BLaER1 (cell line): ENCODE data around the gene ITGA8.
A peak's percentile ranks its signal among the peaks of the same experiment; 100 is the strongest.
"Not testable (repeated sequence)": the region's sequence is repeated elsewhere in the genome, so short reads cannot be mapped to it uniquely, and the experiment has no call there.

ENCODE experiments used
- H3K27ac ChIP-seq: shearing (Covaris generic); formaldehyde crosslinking; 2 replicates; pipeline ENCODE4 v1.8.1; 2022
- H3K27me3 ChIP-seq: shearing (Covaris generic); formaldehyde crosslinking; 2 replicates; pipeline ENCODE4 v1.8.1; 2022
- H3K36me3 ChIP-seq: shearing (Covaris generic); formaldehyde crosslinking; 2 replicates; pipeline ENCODE4 v1.8.1; 2022
- H3K4me1 ChIP-seq: shearing (Covaris generic); formaldehyde crosslinking; 2 replicates; pipeline ENCODE4 v1.8.1; 2022
- H3K4me2 ChIP-seq: shearing (Covaris generic); formaldehyde crosslinking; 2 replicates; pipeline ENCODE4 v1.8.1; 2022
- H3K4me3 ChIP-seq: shearing (Covaris generic); formaldehyde crosslinking; 2 replicates; pipeline ENCODE4 v1.8.1; 2022
- H3K9ac ChIP-seq: shearing (Covaris generic); formaldehyde crosslinking; 2 replicates; pipeline ENCODE4 v1.8.1; 2022
- H3K9me3 ChIP-seq: shearing (Covaris generic); formaldehyde crosslinking; 2 replicates; pipeline ENCODE4 v1.8.1; 2022
- H4K20me1 ChIP-seq: shearing (Covaris generic); formaldehyde crosslinking; 2 replicates; pipeline ENCODE4 v1.8.1; 2022
- Cebpa-rat ChIP-seq: shearing (Covaris generic); IDR thresholded peaks from 2 replicates; pipeline ENCODE4 v1.8.1; 2022

ITGA8 gene

DNA sequence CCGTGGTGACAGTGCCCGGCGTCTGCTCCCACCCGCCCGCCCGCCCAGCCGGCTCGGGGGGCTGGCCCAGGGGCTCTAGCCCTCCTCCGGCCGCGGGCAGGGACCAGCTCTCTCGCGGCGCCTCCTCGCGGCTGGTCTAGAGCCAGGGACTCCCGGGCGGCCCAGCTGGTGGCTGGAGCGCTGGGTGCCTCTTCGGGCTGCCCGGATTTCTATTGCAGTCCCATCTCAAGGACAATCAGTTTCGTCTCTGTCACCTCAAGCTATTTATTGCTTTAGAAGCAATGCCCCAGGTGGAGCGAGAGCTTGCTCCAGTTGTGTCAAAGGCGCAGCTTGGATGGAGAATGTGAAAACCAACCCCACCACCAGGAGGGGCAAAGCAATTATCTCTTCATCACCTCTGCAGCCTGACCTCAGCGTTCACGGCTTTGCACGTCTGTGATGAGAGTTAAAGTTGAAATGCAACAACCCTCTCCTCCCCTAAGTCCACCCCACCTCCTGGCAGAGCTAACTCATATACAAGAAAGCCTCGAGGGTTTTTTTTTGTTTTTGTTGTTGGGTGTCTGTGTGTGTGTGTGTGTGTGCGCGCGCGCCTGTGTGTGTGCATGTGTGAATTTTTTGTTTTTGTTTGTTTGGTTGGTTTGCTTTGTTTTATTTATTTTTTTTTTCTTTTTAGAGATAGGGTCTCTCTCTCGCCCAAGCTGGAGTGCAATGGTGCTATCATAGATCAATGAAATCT lies at the start of gene ITGA8:
Gene ITGA8, minus strand, starts transcription at position 24 of the 736 bp plus-strand sequence. CDS start 151 bp downstream, outside the sequence.
- H3K27me3 ChIP-seq = no peaks in the 10 kb centered on the region
- peaks cover 57% of the 10 kb centered on the region for H3K4me1 ChIP-seq
- peak within 1 kb of the TSS; percentile 87 for H3K4me2 ChIP-seq
- H3K4me3 ChIP-seq = peak within 1 kb of the TSS; percentile 90
- H3K36me3 ChIP-seq = peaks cover 6% of the 10 kb centered on the region; the same call in 1 of the 2 replicates
- H3K9ac ChIP-seq = peak within 1 kb of the TSS; percentile 75
- TF ChIP-seq Cebpa-rat = no peak
- peak within 1 kb of the TSS; percentile 65 for H3K27ac ChIP-seq
- no peaks in the 10 kb centered on the region for H4K20me1 ChIP-seq
- no peaks in the 10 kb centered on the region for H3K9me3 ChIP-seq

DNA sequence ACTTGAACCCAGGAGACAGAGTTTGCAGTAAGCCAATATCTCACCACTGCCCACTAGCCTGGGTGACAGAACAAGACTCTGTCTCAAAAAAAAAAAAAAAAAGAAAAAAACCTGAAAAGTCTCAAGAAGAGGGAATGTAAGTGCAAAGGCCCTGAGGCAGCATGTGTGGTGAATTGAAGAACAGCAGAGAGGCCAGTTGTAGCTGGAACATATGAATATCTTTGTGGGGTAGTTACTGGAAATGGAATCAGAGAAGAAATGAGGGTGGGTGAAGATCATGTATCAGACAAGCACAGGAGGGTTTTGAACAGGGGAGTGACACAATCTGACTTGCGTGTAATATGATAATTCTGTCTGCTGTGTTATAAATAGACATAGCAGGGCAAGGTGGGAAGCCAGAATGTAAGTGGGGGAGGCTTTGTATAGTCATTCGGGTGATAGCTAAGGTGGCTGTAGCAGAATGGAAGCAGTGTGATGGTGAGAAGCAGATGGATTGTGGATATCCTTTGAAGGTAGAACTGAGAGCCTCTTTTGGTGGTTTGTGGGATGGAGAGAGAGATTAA lies 45.3 kb upstream of the ITGA8 start:
- no peaks in the 10 kb centered on the region for H3K36me3 ChIP-seq
- H3K27me3 ChIP-seq = no peaks in the 10 kb centered on the region
- H4K20me1 ChIP-seq = no peaks in the 10 kb centered on the region
- no peak overlapping the region for H3K27ac ChIP-seq
- H3K9me3 ChIP-seq = no peaks in the 10 kb centered on the region
- H3K4me3 ChIP-seq = no peak overlapping the region
- no peak overlapping the region for H3K9ac ChIP-seq
- H3K4me2 ChIP-seq = no peak overlapping the region
- TF ChIP-seq Cebpa-rat = no peak
- peaks cover 7% of the 10 kb centered on the region; the same call in 1 of the 2 replicates for H3K4me1 ChIP-seq

DNA sequence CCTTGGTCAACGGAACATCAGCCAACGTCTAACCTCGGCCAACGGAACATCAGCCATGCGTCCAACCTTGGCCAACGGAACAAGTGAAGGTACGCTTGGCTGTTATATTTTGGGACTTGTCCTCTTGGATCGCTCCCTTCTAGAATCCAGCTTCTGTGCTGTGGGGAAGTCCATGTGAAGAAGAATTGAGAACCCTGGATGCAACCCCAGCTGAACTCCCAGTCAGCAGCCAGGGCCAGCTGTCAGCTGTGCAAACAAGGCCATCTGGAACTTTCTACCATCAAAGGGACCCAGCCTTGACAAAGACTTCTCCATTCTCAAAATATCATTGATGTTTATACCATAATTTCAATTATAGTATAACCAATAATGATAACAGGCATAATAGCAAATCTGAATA lies 43.3 kb upstream of the ITGA8 start:
- H3K27ac ChIP-seq = no peak overlapping the region
- no peaks in the 10 kb centered on the region for H3K9me3 ChIP-seq
- no peaks in the 10 kb centered on the region for H4K20me1 ChIP-seq
- TF ChIP-seq Cebpa-rat = no peak
- no peak overlapping the region for H3K4me3 ChIP-seq
- H3K9ac ChIP-seq = no peak overlapping the region
- H3K4me1 ChIP-seq = peaks cover 7% of the 10 kb centered on the region; the same call in 1 of the 2 replicates
- no peaks in the 10 kb centered on the region for H3K27me3 ChIP-seq
- H3K36me3 ChIP-seq = no peaks in the 10 kb centered on the region
- peak overlapping the region; percentile 17 for H3K4me2 ChIP-seq

DNA sequence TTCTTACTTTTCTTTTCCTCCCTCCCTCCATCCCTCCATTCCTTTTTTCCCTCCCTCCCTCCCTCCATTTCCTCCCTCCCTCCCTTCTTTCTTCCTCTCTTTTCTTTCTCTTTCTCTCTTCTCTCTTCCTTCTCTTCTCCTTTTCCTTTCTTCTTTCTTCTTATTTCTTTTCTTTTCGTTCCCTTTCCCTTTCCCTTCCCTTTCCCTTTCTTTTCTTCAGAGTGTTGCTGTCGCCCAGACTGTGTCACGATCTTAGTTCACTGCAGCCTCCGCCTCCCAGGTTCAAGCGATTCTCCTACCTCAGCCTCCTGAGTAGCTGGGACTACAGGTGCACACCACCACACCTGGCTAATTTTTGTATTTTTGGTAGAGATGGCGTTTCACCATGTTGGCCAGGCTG lies 42.5 kb upstream of the ITGA8 start:
- H4K20me1 ChIP-seq, H3K9ac ChIP-seq, H3K36me3 ChIP-seq, H3K4me2 ChIP-seq, H3K9me3 ChIP-seq, H3K27ac ChIP-seq, H3K4me3 ChIP-seq, H3K27me3 ChIP-seq, H3K4me1 ChIP-seq: not testable (repeated sequence)

DNA sequence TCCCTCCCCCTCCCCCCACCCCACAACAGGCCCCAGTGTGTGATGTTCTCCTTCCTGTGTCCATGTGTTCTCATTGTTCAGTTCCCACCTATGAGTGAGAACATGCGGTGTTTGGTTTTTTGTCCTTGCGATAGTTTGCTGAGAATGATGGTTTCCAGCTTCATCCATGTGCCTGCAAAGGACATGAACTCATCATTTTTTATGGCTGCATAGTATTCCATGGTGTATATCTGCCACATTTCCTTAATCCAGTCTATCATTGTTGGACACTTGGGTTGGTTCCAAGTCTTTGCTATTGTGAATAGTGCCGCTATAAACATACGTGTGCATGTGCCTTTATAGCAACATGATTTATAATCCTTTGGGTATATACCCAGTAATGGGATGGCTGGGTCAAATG lies 41.5 kb upstream of the ITGA8 start:
- H3K36me3 ChIP-seq, H3K4me1 ChIP-seq, H3K27ac ChIP-seq, H4K20me1 ChIP-seq, H3K9ac ChIP-seq, H3K9me3 ChIP-seq, H3K27me3 ChIP-seq, H3K4me2 ChIP-seq, H3K4me3 ChIP-seq: not testable (repeated sequence)

DNA sequence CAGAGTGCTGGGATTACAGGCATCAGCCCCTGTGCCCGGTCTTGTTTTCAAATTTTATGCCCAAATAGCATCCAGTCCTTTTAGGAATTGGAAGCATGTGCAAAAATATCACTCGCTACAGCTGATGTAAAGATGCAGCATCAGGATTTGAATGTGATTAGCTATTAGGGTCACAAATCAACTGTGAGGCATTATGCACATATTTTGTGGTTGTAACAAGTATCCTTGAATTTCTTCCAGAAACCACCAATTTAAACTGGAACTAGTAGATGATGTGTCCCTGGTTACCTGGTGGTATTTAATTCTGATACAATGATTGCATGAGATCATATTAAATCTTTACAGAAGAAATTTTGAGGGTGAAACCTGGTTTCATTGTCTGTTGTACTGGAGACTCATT lies 41.0 kb upstream of the ITGA8 start:
- no peaks in the 10 kb centered on the region for H4K20me1 ChIP-seq
- H3K4me2 ChIP-seq = no peak overlapping the region
- H3K27me3 ChIP-seq = no peaks in the 10 kb centered on the region
- TF ChIP-seq Cebpa-rat = no peak
- H3K36me3 ChIP-seq = no peaks in the 10 kb centered on the region
- H3K9ac ChIP-seq = no peak overlapping the region
- no peaks in the 10 kb centered on the region for H3K9me3 ChIP-seq
- H3K27ac ChIP-seq = no peak overlapping the region
- H3K4me1 ChIP-seq = peaks cover 7% of the 10 kb centered on the region; the same call in 1 of the 2 replicates
- no peak overlapping the region for H3K4me3 ChIP-seq

DNA sequence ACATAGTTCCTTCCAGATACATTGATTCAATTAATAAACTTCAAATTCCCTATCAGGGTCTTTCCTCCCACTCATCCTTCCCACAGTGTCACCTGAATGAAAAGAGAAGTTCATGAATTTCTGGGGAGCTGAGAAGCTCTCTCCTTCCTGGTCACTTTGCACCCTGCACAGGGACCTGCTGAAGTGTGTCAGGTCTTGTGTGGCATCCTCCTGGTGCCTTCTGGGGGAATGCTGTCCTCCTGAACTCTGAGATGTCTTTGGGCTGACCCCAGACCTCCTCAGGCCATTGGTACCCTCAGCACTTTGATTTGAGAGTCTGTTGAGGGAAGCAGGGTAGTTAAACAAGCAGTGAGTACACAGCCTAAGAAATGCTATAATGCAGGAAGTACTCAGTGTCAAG lies 39.5 kb upstream of the ITGA8 start:
- no peak for TF ChIP-seq Cebpa-rat
- no peak overlapping the region for H3K4me2 ChIP-seq
- peaks cover 7% of the 10 kb centered on the region; the same call in 1 of the 2 replicates for H3K4me1 ChIP-seq
- no peak overlapping the region for H3K27ac ChIP-seq
- no peaks in the 10 kb centered on the region for H3K36me3 ChIP-seq
- H3K27me3 ChIP-seq = no peaks in the 10 kb centered on the region
- no peak overlapping the region for H3K9ac ChIP-seq
- no peaks in the 10 kb centered on the region for H4K20me1 ChIP-seq
- no peak overlapping the region for H3K4me3 ChIP-seq
- H3K9me3 ChIP-seq = no peaks in the 10 kb centered on the region

DNA sequence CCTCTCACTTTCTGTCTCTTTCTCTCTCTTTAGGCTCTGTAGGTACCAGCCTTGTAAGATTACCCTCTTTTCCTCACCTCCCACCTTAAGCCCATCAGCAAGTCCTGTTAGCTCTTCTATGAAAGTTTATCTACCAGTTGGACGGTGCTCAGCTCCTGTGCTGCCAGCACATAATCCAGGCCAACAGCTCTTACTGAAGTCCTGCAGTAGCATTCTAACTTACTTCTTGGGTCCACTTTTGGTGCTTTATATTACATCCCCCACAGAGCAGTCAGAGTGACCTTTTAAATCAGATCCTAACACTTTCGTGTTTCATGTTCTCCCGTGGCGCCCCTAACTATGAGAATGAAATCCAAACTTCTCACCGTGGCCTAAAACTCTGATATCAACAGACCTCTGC lies 38.9 kb upstream of the ITGA8 start:
- Histone ChIP-seq H3K36me3 (no peaks in the 10 kb centered on the region), H3K9me3 (no peaks in the 10 kb centered on the region), H3K27ac (no peak overlapping the region), H3K4me2 (no peak overlapping the region), H3K4me3 (no peak overlapping the region), H4K20me1 (no peaks in the 10 kb centered on the region), H3K9ac (no peak overlapping the region), H3K4me1 (peaks cover 7% of the 10 kb centered on the region; the same call in 1 of the 2 replicates), H3K27me3 (no peaks in the 10 kb centered on the region)
- no peak for TF ChIP-seq Cebpa-rat

DNA sequence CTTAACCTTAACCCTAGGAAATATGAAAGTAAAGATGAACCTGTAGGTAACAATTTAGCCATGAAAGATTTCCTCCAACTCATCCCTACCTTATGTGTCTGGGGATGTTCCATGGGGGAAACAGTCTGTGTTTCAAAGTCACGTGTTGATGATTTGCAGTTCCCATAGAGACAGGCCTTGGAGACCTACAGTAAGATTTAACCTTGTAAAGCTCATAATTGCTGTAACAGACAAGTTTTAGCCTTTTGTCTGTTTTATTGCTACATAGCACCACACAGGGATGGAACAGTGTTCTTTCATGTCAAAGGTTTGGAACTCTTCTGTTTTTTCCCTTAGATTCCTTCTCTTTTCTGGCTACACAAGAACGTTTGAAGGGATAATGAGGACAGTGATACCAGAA lies 35.2 kb upstream of the ITGA8 start:
- Histone ChIP-seq H3K4me1 (no peaks in the 10 kb centered on the region), H3K27me3 (no peaks in the 10 kb centered on the region), H3K4me3 (no peak overlapping the region), H3K4me2 (no peak overlapping the region), H3K9ac (no peak overlapping the region), H3K36me3 (no peaks in the 10 kb centered on the region), H4K20me1 (no peaks in the 10 kb centered on the region), H3K27ac (no peak overlapping the region), H3K9me3 (no peaks in the 10 kb centered on the region)
- TF ChIP-seq Cebpa-rat = no peak

DNA sequence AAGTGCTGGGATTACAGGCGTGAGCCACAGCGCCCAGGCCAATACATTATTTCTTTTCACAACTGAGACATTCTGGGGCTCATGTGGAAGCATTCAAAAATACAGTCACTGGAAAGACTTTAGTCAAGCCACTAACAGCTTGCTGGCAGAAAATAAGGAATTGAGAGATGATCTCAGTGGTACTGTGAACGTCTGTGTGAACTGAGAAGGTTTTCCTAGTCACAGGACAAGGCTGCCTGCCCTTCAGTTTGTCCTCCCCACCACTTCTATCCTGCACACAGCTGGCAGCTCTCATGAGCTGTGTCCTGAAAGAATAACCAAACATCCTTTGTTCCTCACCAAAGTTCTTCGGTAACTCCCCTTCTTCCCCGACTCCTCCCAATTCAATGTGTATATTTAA lies 31.3 kb upstream of the ITGA8 start:
- no peak for TF ChIP-seq Cebpa-rat
- Histone ChIP-seq H3K4me1 (peaks cover 19% of the 10 kb centered on the region), H3K9me3 (no peaks in the 10 kb centered on the region), H3K4me2 (no peak overlapping the region), H3K36me3 (no peaks in the 10 kb centered on the region), H4K20me1 (no peaks in the 10 kb centered on the region), H3K4me3 (no peak overlapping the region), H3K27ac (no peak overlapping the region), H3K9ac (no peak overlapping the region), H3K27me3 (no peaks in the 10 kb centered on the region)

DNA sequence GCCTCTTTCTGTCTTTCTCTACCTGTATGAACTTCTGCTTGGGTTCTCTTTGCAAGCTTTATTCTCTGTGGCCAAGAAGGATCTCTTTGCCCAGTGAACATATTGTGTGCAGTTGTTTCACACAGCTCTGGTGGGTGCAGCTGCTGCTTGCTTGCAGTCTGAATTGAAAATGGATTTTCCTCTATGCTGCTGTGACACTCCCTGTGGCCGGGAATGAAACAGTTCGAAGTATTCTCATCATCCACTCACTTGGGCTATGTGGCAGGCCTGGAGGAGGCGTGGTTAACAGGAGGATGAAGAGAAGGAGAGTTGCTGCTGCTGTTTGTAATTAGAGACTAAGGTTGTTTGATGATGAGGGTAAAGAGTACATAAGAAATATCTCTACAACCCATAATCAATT lies 28.4 kb upstream of the ITGA8 start:
- H3K9ac ChIP-seq = no peak overlapping the region
- H4K20me1 ChIP-seq = no peaks in the 10 kb centered on the region
- peaks cover 20% of the 10 kb centered on the region for H3K4me1 ChIP-seq
- no peak for TF ChIP-seq Cebpa-rat
- no peak overlapping the region for H3K27ac ChIP-seq
- no peaks in the 10 kb centered on the region for H3K9me3 ChIP-seq
- no peak overlapping the region for H3K4me3 ChIP-seq
- H3K36me3 ChIP-seq = no peaks in the 10 kb centered on the region
- no peaks in the 10 kb centered on the region for H3K27me3 ChIP-seq
- H3K4me2 ChIP-seq = no peak overlapping the region
